HepG2 (cell line): ENCODE results near the gene IGF2BP3. TPM values are rescaled to one million over a fixed set of nuclear protein-coding genes. Genes with fewer than 3 reads are reported as not detected.

Experiments used
- ATM ChIP-seq: fragments of 450-650 bp; IDR thresholded peaks from 2 replicates; pipeline ENCODE4 v1.7.1; 2017; ENCODE audit warnings: mild to moderate bottlenecking, borderline replicate concordance
- ATRX ChIP-seq: sonication (generic); formaldehyde crosslinking; IDR thresholded peaks from 2 replicates; pipeline ENCODE4 v1.4.0; 2020; ENCODE audit warnings: missing genetic modification reagents, borderline replicate concordance
- BRF2 ChIP-seq: sonication (generic); formaldehyde crosslinking; IDR thresholded peaks from 2 replicates; pipeline ENCODE4 v1.8.1; 2022; ENCODE audit warnings: mild to moderate bottlenecking, missing genetic modification reagents
- CCDC6 ChIP-seq: sonication (generic); formaldehyde crosslinking; IDR thresholded peaks from 2 replicates; pipeline ENCODE4 v1.8.1; 2022; ENCODE audit warnings: mild to moderate bottlenecking, missing genetic modification reagents, moderate library complexity
- CEBPG ChIP-seq: IDR thresholded peaks from 2 replicates; pipeline ENCODE4 v1.6.1; 2016
- E2F5 ChIP-seq: sonication (generic); formaldehyde crosslinking; conservative IDR thresholded peaks from 2 replicates; pipeline ENCODE4 v1.4.0; 2020; ENCODE audit warnings: missing genetic modification reagents
- FIP1L1 ChIP-seq: fragments of 200-400 bp; formaldehyde crosslinking; IDR thresholded peaks from 2 replicates; pipeline ENCODE4 v1.6.1; 2018; ENCODE audit warnings: low read depth, mild to moderate bottlenecking, low read length, moderate library complexity, borderline replicate concordance; ENCODE audit not compliant: insufficient read depth
- FOSL1 ChIP-seq: sonication (generic); formaldehyde crosslinking; IDR thresholded peaks from 2 replicates; pipeline ENCODE4 v1.9.0; 2021; ENCODE audit warnings: missing genetic modification reagents, borderline replicate concordance
- GATAD2A ChIP-seq: IDR thresholded peaks from 2 replicates; pipeline ENCODE4 v1.6.1; 2016
- GFI1 ChIP-seq: sonication (generic); formaldehyde crosslinking; IDR thresholded peaks from 2 replicates; pipeline ENCODE4 v1.5.0; 2020; ENCODE audit warnings: missing genetic modification reagents, mild to moderate bottlenecking, borderline replicate concordance
- HES4 ChIP-seq: sonication (generic); formaldehyde crosslinking; IDR thresholded peaks from 2 replicates; pipeline ENCODE4 v1.9.0; 2021; ENCODE audit warnings: mild to moderate bottlenecking, missing genetic modification reagents, borderline replicate concordance
- HMG20B ChIP-seq: conservative IDR thresholded peaks from 2 replicates; pipeline ENCODE4 v1.6.1; 2016; ENCODE audit warnings: missing genetic modification reagents, missing compliant biosample characterization
- KAT8 ChIP-seq: IDR thresholded peaks from 2 replicates; pipeline ENCODE4 v1.6.1; 2016; ENCODE audit warnings: missing genetic modification reagents, missing compliant biosample characterization
- KLF11 ChIP-seq: IDR thresholded peaks from 2 replicates; pipeline ENCODE4 v1.6.1; 2016; ENCODE audit warnings: missing compliant biosample characterization
- MLX ChIP-seq: IDR thresholded peaks from 2 replicates; pipeline ENCODE4 v1.6.1; 2016
- MYC ChIP-seq: sonication (generic); formaldehyde crosslinking; IDR thresholded peaks from 2 replicates; pipeline ENCODE4 v1.9.0; 2021; ENCODE audit warnings: missing genetic modification reagents, borderline replicate concordance
- NCOR1 ChIP-seq: fragments of 200-600 bp; sonication (generic); IDR thresholded peaks from 2 replicates; pipeline ENCODE4 v1.7.0; 2017; ENCODE audit warnings: antibody characterized with exemption, low read length, borderline replicate concordance
- NFYC ChIP-seq: IDR thresholded peaks from 2 replicates; pipeline ENCODE4 v1.6.1; 2016; ENCODE audit warnings: missing genetic modification reagents, missing compliant biosample characterization
- PBX3 ChIP-seq: sonication (generic); formaldehyde crosslinking; IDR thresholded peaks from 2 replicates; pipeline ENCODE4 v1.8.1; 2023; ENCODE audit warnings: missing genetic modification reagents, inconsistent platforms, borderline replicate concordance
- SMAD3 ChIP-seq: sonication (generic); formaldehyde crosslinking; IDR thresholded peaks from 2 replicates; pipeline ENCODE4 v1.4.0; 2020; ENCODE audit warnings: missing genetic modification reagents
- SOX5 ChIP-seq: IDR thresholded peaks from 2 replicates; pipeline ENCODE4 v1.6.1; 2016; ENCODE audit warnings: borderline replicate concordance
- SP2 ChIP-seq: sonication (generic); formaldehyde crosslinking; IDR thresholded peaks from 2 replicates; pipeline ENCODE4 v1.5.1; 2020; ENCODE audit warnings: mild to moderate bottlenecking, missing genetic modification reagents
- TBP ChIP-seq: sonication (generic); formaldehyde crosslinking; IDR thresholded peaks from 2 replicates; pipeline ENCODE4 v1.5.0; 2020; ENCODE audit warnings: missing genetic modification reagents
- TCF7 ChIP-seq: sonication (generic); IDR thresholded peaks from 2 replicates; pipeline ENCODE4 v1.6.1; 2016; ENCODE audit warnings: antibody characterized with exemption, low read depth
- ZNF20 ChIP-seq: sonication (generic); formaldehyde crosslinking; IDR thresholded peaks from 2 replicates; pipeline ENCODE4 v1.4.0; 2020; ENCODE audit warnings: mild to moderate bottlenecking, moderate library complexity, missing genetic modification reagents
- ZNF224 ChIP-seq: sonication (generic); formaldehyde crosslinking; IDR thresholded peaks from 2 replicates; pipeline ENCODE4 v1.5.0; 2020; ENCODE audit warnings: mild to moderate bottlenecking, missing genetic modification reagents
- ZNF441 ChIP-seq: sonication (generic); formaldehyde crosslinking; IDR thresholded peaks from 2 replicates; pipeline ENCODE4 v1.7.0; 2021; ENCODE audit warnings: missing genetic modification reagents, borderline replicate concordance
- ZNF501 ChIP-seq: sonication (generic); formaldehyde crosslinking; IDR thresholded peaks from 2 replicates; pipeline ENCODE4 v1.5.1; 2020; ENCODE audit warnings: mild to moderate bottlenecking, moderate library complexity, missing genetic modification reagents
- ZNF781 ChIP-seq: sonication (generic); formaldehyde crosslinking; IDR thresholded peaks from 2 replicates; pipeline ENCODE4 v1.5.1; 2020; ENCODE audit warnings: borderline replicate concordance, mild to moderate bottlenecking, missing genetic modification reagents; ENCODE audit errors: not compliant biosample characterization
- polyA plus RNA-seq, 8 experiments: library from polyadenylated mRNA; depleted of rRNA in 3 of 8; stranded (reverse) in 7 of 8; unstranded in 1 of 8; fragments of >200 nt; fragmentation: Illumina TruSeq in 4 of 8; extraction: Trizol in 4 of 8; gene quantifications; 2 replicates each; pipeline versions ENCODE4 v1.2.1 to v1.2.3, GENCODE V29; 2011 to 2016; ENCODE audit warnings: low read depth in 4 of 8, missing spikeins in 1 of 8, mixed read lengths in 1 of 8; ENCODE audit not compliant: insufficient read depth in 1 of 8
- total RNA-seq, 5 experiments: library from RNA; depleted of rRNA; stranded (reverse); fragments of >200 nt; fragmentation: Illumina TruSeq; extraction: Trizol; gene quantifications; 2 replicates each; pipeline ENCODE4 v1.2.3, GENCODE V29; 2016; ENCODE audit warnings: low read depth in 1 of 5

The IGF2BP3 gene
- total and polyA plus RNA-seq, 2 of the 13 experiments (the other 11 are each of a cell fraction or from before 2014, with no cell fraction given) = 37.7 to 39.5 TPM

GRCh38 chr7:23474094-23474828 lies 4.0 kb upstream of the IGF2BP3 start (continued):
- no peak for TF ChIP-seq TCF7
- TF ChIP-seq GATAD2A = no peak
- peak; percentile 86; the same call in 1 of the 2 replicates for TF ChIP-seq FIP1L1
- peak; percentile 26; the same call in 1 of the 2 replicates for TF ChIP-seq SOX5 (CRISPR knock-in tag)
- no peak; the same call in 1 of the 2 replicates for TF ChIP-seq BRF2 (CRISPR knock-in tag)
- no peak for TF ChIP-seq SMAD3 (CRISPR knock-in tag)
- TF ChIP-seq FOSL1 (CRISPR knock-in tag) = no peak
- peak; percentile 83 for TF ChIP-seq ZNF781
- no peak; the same call in 1 of the 2 replicates for TF ChIP-seq HES4 (CRISPR knock-in tag)
- TF ChIP-seq ZNF441 (CRISPR knock-in tag) = no peak
- no peak for TF ChIP-seq ZNF20 (CRISPR knock-in tag)
- TF ChIP-seq NFYC (CRISPR knock-in tag) = peak; percentile 87
- no peak for TF ChIP-seq ATRX
- no peak; the same call in 1 of the 2 replicates for TF ChIP-seq KLF11
- TF ChIP-seq PBX3 = peak; percentile 34; the same call in 1 of the 2 replicates
- 0 out of 2 replicates have a peak, but pooled peaks have one; percentile 61 for TF ChIP-seq GFI1 (CRISPR knock-in tag)
- TF ChIP-seq NCOR1 = peak; percentile 53; the same call in 1 of the 2 replicates
- 0 out of 2 replicates have a peak, but pooled peaks have one; percentile 19 for TF ChIP-seq TBP (CRISPR knock-in tag)
- TF ChIP-seq HMG20B (CRISPR knock-in tag) = 0 out of 2 replicates have a peak, but pooled peaks have one; percentile 17
- TF ChIP-seq SP2 = peak; percentile 74
- TF ChIP-seq CEBPG (CRISPR knock-in tag) = peak; percentile 92
- TF ChIP-seq KAT8 (CRISPR knock-in tag) = peak; percentile 43; the same call in 1 of the 2 replicates
- peak; percentile 48 for TF ChIP-seq E2F5 (CRISPR knock-in tag)
- peak; percentile 88 for TF ChIP-seq ZNF501 (CRISPR knock-in tag)
- TF ChIP-seq CCDC6 (CRISPR knock-in tag) = peak; percentile 68
- TF ChIP-seq MLX (CRISPR knock-in tag) = no peak; the same call in 1 of the 2 replicates
- no peak; the same call in 1 of the 2 replicates for TF ChIP-seq ZNF224 (CRISPR knock-in tag)
- TF ChIP-seq ATM = no peak
- TF ChIP-seq MYC = peak; percentile 98
